Uterus (tissue), 4 donors: Measurements from ENCODE around the gene LHX4. TPM values are rescaled to one million over a fixed set of nuclear protein-coding genes. Genes with fewer than 3 reads are reported as not detected.

ENCODE experiments used
- DNase-seq, 2 donors: peaks; one replicate each; pipeline ENCODE4 v3.0.0-alpha.2; 2019 to 2020
- H3K27ac ChIP-seq, 2 donors: fragments of 200-600 bp; sonication (generic); 1 replicate in 1 of 2; 2 replicates in 1 of 2; pipeline ENCODE4 v1.5.1; 2016 to 2018
- H3K27me3 ChIP-seq, 2 donors: fragments of 200-600 bp; sonication (generic); one replicate each; pipeline ENCODE4 v1.5.1; 2018 to 2019; ENCODE audit warnings: control low read depth in 1 of 2
- H3K36me3 ChIP-seq, 2 donors: fragments of 200-600 bp; sonication (generic); one replicate each; pipeline ENCODE4 v1.5.1; 2019; ENCODE audit warnings: control low read depth in 1 of 2
- H3K4me1 ChIP-seq, 2 donors: fragments of 200-600 bp; sonication (generic); one replicate each; pipeline ENCODE4 v1.5.1; 2018 to 2019; ENCODE audit warnings: control low read depth in 1 of 2
- H3K4me3 ChIP-seq, 2 donors: fragments of 200-600 bp; sonication (generic); 1 replicate in 1 of 2; 2 replicates in 1 of 2; pipeline ENCODE4 v1.5.1; 2018 to 2019; ENCODE audit warnings: mild to moderate bottlenecking in 1 of 2
- H3K9me3 ChIP-seq, 2 donors: fragments of 200-600 bp; sonication (generic); one replicate each; pipeline ENCODE4 v1.5.1; 2019; ENCODE audit warnings: control low read depth in 1 of 2
- POLR2A ChIP-seq, 2 donors: fragments of 450-650 bp; IDR thresholded peaks; one replicate each; pipeline ENCODE4 v1.6.1; 2016; ENCODE audit warnings: antibody characterized with exemption in 2 of 2, mild to moderate bottlenecking in 1 of 2, moderate library complexity in 1 of 2
- intact Hi-C: fragments of 100-400 bp; cut with DNase I; formaldehyde crosslinking; loops from one replicate; pipeline ENCODE4 v1.15.1; 2023; ENCODE audit warnings: low total_unique reads
- total RNA-seq, 4 donors: library from RNA; depleted of rRNA in 3 of 4; stranded (reverse); fragments of >200 nt in 3 of 4; gene quantifications; one replicate each; pipeline versions ENCODE4 v1.1.0 to v1.2.4, GENCODE V29; 2014 to 2023
- TF ChIP-seq, protein P1 (sequence below), 4 experiments: fragments of 200-600 bp in 2 of 4; fragments of 450-650 bp in 2 of 4; sonication (generic) in 2 of 4; IDR thresholded peaks; one replicate each; pipeline ENCODE4 v1.5.1; 2016 to 2019; ENCODE audit warnings: antibody characterized with exemption in 4 of 4, mild to moderate bottlenecking in 2 of 4, moderate library complexity in 1 of 4
- donor health status: DM: yes; HTN: yes; CAD: no.

LHX4 gene
- total RNA-seq, 4 donors from 2014 or later, result not detected

DNA sequence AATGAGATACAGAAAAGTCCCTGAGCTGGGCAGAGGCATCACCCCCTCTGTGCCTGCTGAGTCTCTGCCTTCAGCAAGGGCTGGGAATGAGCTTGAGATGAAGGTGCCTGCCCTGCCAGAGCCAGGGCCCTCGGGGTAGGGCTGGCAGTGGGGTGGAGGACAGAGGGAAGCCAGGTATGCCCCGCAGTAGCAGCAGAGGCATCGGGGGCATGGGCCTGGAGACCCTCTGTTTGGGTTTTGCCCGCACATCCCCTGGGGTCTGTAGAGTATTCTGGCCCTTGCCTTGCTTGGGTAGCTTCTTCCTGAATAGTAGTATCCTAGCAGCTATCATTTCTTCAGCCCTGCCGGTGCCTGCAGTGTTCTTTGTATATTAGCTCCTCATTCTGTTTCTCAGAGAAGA, 42.4 kb upstream of the LHX4 start:
- H3K36me3 ChIP-seq, result no peaks in the 10 kb centered on the region
- no peaks in the 10 kb centered on the region for H3K9me3 ChIP-seq

DNA sequence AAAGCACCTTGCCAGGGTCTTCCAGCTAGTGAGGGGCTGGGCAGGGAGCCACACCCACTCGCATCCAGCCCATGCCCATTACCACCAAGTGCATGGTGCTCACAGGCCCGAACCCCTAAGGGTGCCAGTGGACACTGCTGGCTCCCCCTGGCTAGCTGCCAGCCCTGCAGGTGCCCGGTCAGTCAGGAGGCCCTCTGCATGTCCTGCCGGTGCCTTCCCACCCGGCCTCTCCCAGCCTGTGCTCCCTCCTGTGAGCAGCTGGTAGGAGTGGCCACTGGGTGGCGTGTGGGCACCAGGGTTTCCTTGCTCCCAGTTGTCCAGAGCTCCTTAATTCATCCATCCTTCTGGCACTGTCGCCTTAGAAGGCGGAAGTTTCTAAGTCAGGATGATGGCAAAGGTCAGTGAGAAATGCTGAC, 42.0 kb upstream of the LHX4 start:
- intact Hi-C loops, result no loop called here
- Histone ChIP-seq H3K36me3 (no peaks in the 10 kb centered on the region), H3K27me3 (no peaks in the 10 kb centered on the region), H3K9me3 (no peaks in the 10 kb centered on the region), H3K27ac (no peak overlapping the region), H3K4me3 (no peak overlapping the region), H3K4me1 (no peaks in the 10 kb centered on the region)
- TF ChIP-seq, protein P1, sequence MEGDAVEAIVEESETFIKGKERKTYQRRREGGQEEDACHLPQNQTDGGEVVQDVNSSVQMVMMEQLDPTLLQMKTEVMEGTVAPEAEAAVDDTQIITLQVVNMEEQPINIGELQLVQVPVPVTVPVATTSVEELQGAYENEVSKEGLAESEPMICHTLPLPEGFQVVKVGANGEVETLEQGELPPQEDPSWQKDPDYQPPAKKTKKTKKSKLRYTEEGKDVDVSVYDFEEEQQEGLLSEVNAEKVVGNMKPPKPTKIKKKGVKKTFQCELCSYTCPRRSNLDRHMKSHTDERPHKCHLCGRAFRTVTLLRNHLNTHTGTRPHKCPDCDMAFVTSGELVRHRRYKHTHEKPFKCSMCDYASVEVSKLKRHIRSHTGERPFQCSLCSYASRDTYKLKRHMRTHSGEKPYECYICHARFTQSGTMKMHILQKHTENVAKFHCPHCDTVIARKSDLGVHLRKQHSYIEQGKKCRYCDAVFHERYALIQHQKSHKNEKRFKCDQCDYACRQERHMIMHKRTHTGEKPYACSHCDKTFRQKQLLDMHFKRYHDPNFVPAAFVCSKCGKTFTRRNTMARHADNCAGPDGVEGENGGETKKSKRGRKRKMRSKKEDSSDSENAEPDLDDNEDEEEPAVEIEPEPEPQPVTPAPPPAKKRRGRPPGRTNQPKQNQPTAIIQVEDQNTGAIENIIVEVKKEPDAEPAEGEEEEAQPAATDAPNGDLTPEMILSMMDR (IDR thresholded peaks at IDR 0.05), result peak; percentile 29 to 56 (median 44)
- TF ChIP-seq POLR2A (IDR thresholded peaks at IDR 0.05), result no peak
- DNase-seq, result peak; percentile 34 to 49

More for the DNA sequence above, 42.4 kb upstream of the LHX4 start:
- Histone ChIP-seq H3K27me3 (no peaks in the 10 kb centered on the region), H3K4me1 (no peaks in the 10 kb centered on the region), H3K4me3 (no peak overlapping the region), H3K27ac (no peak overlapping the region)
- TF ChIP-seq POLR2A (IDR thresholded peaks at IDR 0.05), result no peak
- TF ChIP-seq, protein P1 (IDR thresholded peaks at IDR 0.05), result no peak
- intact Hi-C loops, result no loop called here
- no peak for DNase-seq

DNA sequence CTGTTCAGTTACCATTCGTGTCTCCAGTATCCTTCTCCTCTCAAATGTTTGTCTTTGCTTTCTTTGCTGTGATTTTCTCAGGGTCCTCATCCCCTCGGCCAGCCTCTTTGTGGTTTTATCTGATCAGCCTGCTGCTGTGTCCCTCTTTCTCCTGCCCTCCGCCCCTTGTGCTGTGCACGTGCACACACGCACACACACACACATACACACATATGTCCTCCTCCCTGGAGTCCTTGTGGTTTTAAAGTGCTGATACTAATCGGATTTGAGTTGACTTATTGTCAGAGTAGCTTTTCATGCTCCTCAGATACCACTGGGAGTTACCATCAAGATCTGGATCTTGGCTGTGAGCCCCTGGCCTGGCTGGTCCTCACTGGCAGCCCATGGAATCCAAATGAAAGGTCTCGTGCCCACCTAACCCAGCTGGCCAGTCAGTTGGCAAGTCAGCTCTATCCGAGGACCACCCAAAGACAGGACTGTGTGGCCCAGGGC, 41.3 kb upstream of the LHX4 start:
- intact Hi-C loops, result no loop called here
- Histone ChIP-seq H3K27me3 (no peaks in the 10 kb centered on the region), H3K9me3 (no peaks in the 10 kb centered on the region), H3K4me1 (no peaks in the 10 kb centered on the region), H3K4me3 (no peak overlapping the region), H3K27ac (no peak overlapping the region), H3K36me3 (no peaks in the 10 kb centered on the region)
- no peak for TF ChIP-seq POLR2A (IDR thresholded peaks at IDR 0.05)
- TF ChIP-seq, protein P1 (IDR thresholded peaks at IDR 0.05), result no peak
- no peak for DNase-seq

DNA sequence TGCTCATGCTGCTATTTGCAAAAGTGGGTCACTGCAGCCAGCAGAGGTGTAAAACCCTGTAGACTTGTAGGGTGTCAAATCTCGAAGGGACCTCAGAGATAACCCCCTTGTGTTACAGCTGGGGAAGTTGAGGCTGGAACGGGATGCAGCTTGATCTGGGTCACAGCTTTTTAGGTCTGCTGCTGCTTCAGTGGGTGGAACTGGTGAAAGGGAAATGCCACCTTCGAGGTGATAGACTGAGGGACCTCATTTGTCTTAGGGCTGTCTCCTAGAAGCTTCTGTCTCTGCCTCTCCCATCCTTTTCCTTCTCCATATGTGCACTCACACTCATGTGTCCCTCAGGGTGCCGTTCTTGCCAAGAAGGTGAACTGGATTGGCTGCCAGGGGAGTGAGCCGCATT, 40.0 kb upstream of the LHX4 start:
- Histone ChIP-seq H3K36me3 (no peaks in the 10 kb centered on the region), H3K9me3 (no peaks in the 10 kb centered on the region), H3K27ac (no peak overlapping the region), H3K4me1 (no peaks in the 10 kb centered on the region), H3K4me3 (no peak overlapping the region), H3K27me3 (no peaks in the 10 kb centered on the region)
- DNase-seq, result no peak
- intact Hi-C loops, result no loop called here
- TF ChIP-seq POLR2A (IDR thresholded peaks at IDR 0.05), result no peak
- TF ChIP-seq, protein P1 (IDR thresholded peaks at IDR 0.05), result no peak

DNA sequence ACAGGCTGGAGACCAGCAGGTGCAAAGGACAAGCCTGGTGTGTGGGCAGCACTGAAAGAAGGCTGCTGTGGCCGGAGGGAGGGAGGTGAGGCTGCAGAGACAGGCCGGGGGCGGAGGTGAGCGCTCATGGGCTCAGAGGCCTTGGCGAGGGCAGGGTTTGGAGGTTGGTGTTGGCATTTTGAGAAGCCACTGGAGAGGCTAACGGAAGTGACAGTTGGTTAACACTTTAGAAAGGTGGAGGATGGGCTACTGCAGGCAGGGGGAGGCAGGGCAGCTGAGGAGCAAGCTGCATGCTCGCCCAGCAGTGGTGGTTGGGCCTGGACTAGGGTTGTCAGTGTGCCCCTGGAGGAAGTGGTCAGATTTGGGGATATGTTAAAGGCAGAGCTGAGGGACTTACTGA, 37.9 kb upstream of the LHX4 start:
- H3K9me3 ChIP-seq, result no peaks in the 10 kb centered on the region
- no peaks in the 10 kb centered on the region for H3K4me1 ChIP-seq
- H3K27me3 ChIP-seq, result no peaks in the 10 kb centered on the region
- intact Hi-C loops, result no loop called here
- H3K4me3 ChIP-seq, result no peak overlapping the region
- H3K36me3 ChIP-seq, result no peaks in the 10 kb centered on the region
- no peak overlapping the region for H3K27ac ChIP-seq
- TF ChIP-seq, protein P1 (IDR thresholded peaks at IDR 0.05), result no peak
- TF ChIP-seq POLR2A (IDR thresholded peaks at IDR 0.05), result no peak
- DNase-seq, result no peak
